Hippocampal formation (tissue), 2 donors: ENCODE results near the gene BHLHE40.

Source experiments
- DNase-seq, 2 donors: peaks; one replicate each; lab custom pipeline; 2025; lab: John Stamatoyannopoulos, UW

BHLHE40 gene

GRCh38 chr3:4983739-4984510 lies 4.7 kb downstream of the BHLHE40 start:
- DNase-seq, result peak in 1 of 2 donors; percentile 21

- no peak for DNase-seq
These were observed 5.3 kb downstream of the BHLHE40 start for GRCh38 chr3:4984511-4984864.

- DNase-seq, result no peak
These were observed 6.3 kb downstream of the BHLHE40 start for GRCh38 chr3:4985330-4986174.

GRCh38 chr3:4986175-4986781 lies 7.0 kb downstream of the BHLHE40 start:
- no peak for DNase-seq

- peak; percentile 33 to 52 for DNase-seq
These were observed 7.7 kb downstream of the BHLHE40 start for GRCh38 chr3:4986782-4987537.

GRCh38 chr3:4987538-4988296 lies 8.5 kb downstream of the BHLHE40 start:
- no peak for DNase-seq

- DNase-seq, result no peak
These were observed 10.0 kb downstream of the BHLHE40 start for GRCh38 chr3:4988983-4989834.

- no peak for DNase-seq
These were observed 10.8 kb downstream of the BHLHE40 start for GRCh38 chr3:4990069-4990468.

GRCh38 chr3:4992118-4992517 lies 12.9 kb downstream of the BHLHE40 start:
- no peak for DNase-seq

- no peak for DNase-seq
These were observed 14.3 kb downstream of the BHLHE40 start for GRCh38 chr3:4993276-4994143.

GRCh38 chr3:4994144-4994730 lies 15.0 kb downstream of the BHLHE40 start:
- DNase-seq, result no peak

- DNase-seq, result peak in 1 of 2 donors; percentile 22
These were observed 15.7 kb downstream of the BHLHE40 start for GRCh38 chr3:4994823-4995499.

GRCh38 chr3:4995500-4996053 lies 16.3 kb downstream of the BHLHE40 start:
- DNase-seq, result no peak

GRCh38 chr3:4996223-4996765 lies 17.1 kb downstream of the BHLHE40 start:
- no peak for DNase-seq

GRCh38 chr3:4996771-4997291 lies 17.6 kb downstream of the BHLHE40 start:
- DNase-seq, result no peak

- no peak for DNase-seq
These were observed 18.7 kb downstream of the BHLHE40 start for GRCh38 chr3:4997946-4998345.

GRCh38 chr3:4999531-5000184 lies 20.4 kb downstream of the BHLHE40 start:
- no peak for DNase-seq
